Calu3 (cell line): ENCODE measurements around the gene ZNF506. TPM values are rescaled to one million over a fixed set of nuclear protein-coding genes. Genes with fewer than 3 reads are reported as not detected.
"Not testable (repeated sequence)": the region's sequence is repeated elsewhere in the genome, so short reads cannot be mapped to it uniquely, and the experiment has no call there.

Source experiments
- BruUV-seq: library from RNA; stranded (reverse); fragments of 400-500 nt; replicated peaks from 2 replicates; lab custom pipeline; 2021; lab: Mats Ljungman, UMichigan
- CTCF ChIA-PET: fragments of 300-600 bp; sonication (Branson Sonifier 250); formaldehyde crosslinking; loops from one replicate; lab custom pipeline; 2022; ENCODE audit warnings: antibody characterized with exemption; lab: Charles Lee
- DNase-seq: peaks from one replicate; pipeline ENCODE4 v3.0.0; 2022
- H3K27ac Mint-ChIP-seq: one replicate; pipeline ENCODE4 v1.8.0; 2022; ENCODE audit warnings: mixed read lengths; ENCODE audit not compliant: unreplicated experiment
- H3K27me3 Mint-ChIP-seq: one replicate; pipeline ENCODE4 v1.8.0; 2022; ENCODE audit warnings: mixed read lengths; ENCODE audit not compliant: unreplicated experiment
- H3K36me3 Mint-ChIP-seq: one replicate; pipeline ENCODE4 v1.8.0; 2022; ENCODE audit warnings: mild to moderate bottlenecking, moderate library complexity, mixed read lengths; ENCODE audit not compliant: insufficient read depth, unreplicated experiment
- H3K4me1 Mint-ChIP-seq: one replicate; pipeline ENCODE4 v1.8.0; 2022; ENCODE audit warnings: mild to moderate bottlenecking, low read depth, mixed read lengths; ENCODE audit not compliant: unreplicated experiment
- H3K4me3 Mint-ChIP-seq: one replicate; pipeline ENCODE4 v1.8.0; 2022; ENCODE audit warnings: mild to moderate bottlenecking, low read depth, moderate library complexity, mixed read lengths; ENCODE audit not compliant: unreplicated experiment
- H3K9me3 Mint-ChIP-seq: one replicate; pipeline ENCODE4 v1.8.0; 2022; ENCODE audit warnings: low read depth, mixed read lengths; ENCODE audit not compliant: unreplicated experiment
- CTCF ChIP-seq: fragments of 200-600 bp; IDR thresholded peaks from one replicate; pipeline ENCODE4 v1.8.0; 2022; ENCODE audit warnings: antibody characterized with exemption; ENCODE audit not compliant: unreplicated experiment
- intact Hi-C: fragments of 100-400 bp; cut with micrococcal nuclease; formaldehyde crosslinking; loops from one replicate; pipeline ENCODE4 v1.10.0; 2022; ENCODE audit not compliant: unreplicated experiment
- total RNA-seq: library from RNA; stranded (reverse); gene quantifications from 2 replicates; pipeline ENCODE4 v1.2.3, GENCODE V29; 2022

ZNF506 gene
- total RNA-seq, 1 experiment from 2014 or later, result 16.4 TPM

- intact Hi-C loops, result no loop called here
- TF ChIP-seq CTCF, result no peak
- Mint-ChIP-seq H3K27ac (no peak overlapping the region), H3K4me1 (no peaks in the 10 kb centered on the region), H3K9me3 (peaks cover 12% of the 10 kb centered on the region), H3K4me3 (no peak overlapping the region), H3K27me3 (no peaks in the 10 kb centered on the region), H3K36me3 (peaks cover 12% of the 10 kb centered on the region)
- BruUV-seq, result no TSS peak
- no peak for DNase-seq
- CTCF ChIA-PET, result no interaction called here
Measured at GRCh38 chr19:19788015-19788414, 33.5 kb downstream of the ZNF506 start.

- CTCF ChIA-PET, H3K4me1 Mint-ChIP-seq, BruUV-seq, H3K27ac Mint-ChIP-seq, DNase-seq, H3K4me3 Mint-ChIP-seq, H3K27me3 Mint-ChIP-seq, intact Hi-C loops: not testable (repeated sequence)
- peaks cover 16% of the 10 kb centered on the region for H3K9me3 Mint-ChIP-seq
- peaks cover 12% of the 10 kb centered on the region for H3K36me3 Mint-ChIP-seq
Measured at GRCh38 chr19:19785476-19785875, 36.1 kb downstream of the ZNF506 start.

- DNase-seq, result no peak
- no peak for TF ChIP-seq CTCF
- CTCF ChIA-PET, result no interaction called here
- Mint-ChIP-seq H3K27me3 (no peaks in the 10 kb centered on the region), H3K9me3 (peaks cover 18% of the 10 kb centered on the region), H3K4me3 (no peak overlapping the region), H3K27ac (no peak overlapping the region), H3K36me3 (peaks cover 6% of the 10 kb centered on the region), H3K4me1 (no peaks in the 10 kb centered on the region)
- BruUV-seq, result no TSS peak
- intact Hi-C loops, result no loop called here
Measured at GRCh38 chr19:19782783-19783182, 38.8 kb downstream of the ZNF506 start.

- BruUV-seq, intact Hi-C loops, H3K4me1 Mint-ChIP-seq, H3K27ac Mint-ChIP-seq, DNase-seq, H3K4me3 Mint-ChIP-seq, H3K27me3 Mint-ChIP-seq, CTCF ChIA-PET, H3K36me3 Mint-ChIP-seq: not testable (repeated sequence)
- peaks cover 18% of the 10 kb centered on the region for H3K9me3 Mint-ChIP-seq
Measured at GRCh38 chr19:19781791-19782190, 39.8 kb downstream of the ZNF506 start.

- intact Hi-C loops, result loop anchor here (5.0 kb wide), 2 partner anchors 44 to 46 kb away; partner anchors contain the start of genes ZNF14 and ZNF506
- no peak for DNase-seq
- peaks cover 10% of the 10 kb centered on the region for H3K9me3 Mint-ChIP-seq
- no peak overlapping the region for H3K27ac Mint-ChIP-seq
- BruUV-seq, result no TSS peak
- no peak overlapping the region for H3K4me3 Mint-ChIP-seq
- CTCF ChIA-PET, result no interaction called here
- no peak for TF ChIP-seq CTCF
- H3K27me3 Mint-ChIP-seq, result no peaks in the 10 kb centered on the region
- no peaks in the 10 kb centered on the region for H3K4me1 Mint-ChIP-seq
- H3K36me3 Mint-ChIP-seq, result peaks cover 15% of the 10 kb centered on the region
Measured at GRCh38 chr19:19778666-19779065, 42.9 kb downstream of the ZNF506 start.
